Keratinocyte (primary cell): ENCODE data around the gene METTL22. TPM values are rescaled to one million over a fixed set of nuclear protein-coding genes. Genes with fewer than 3 reads are reported as not detected.

ENCODE experiments used
- DNase-seq: peaks from one replicate; pipeline ENCODE4 v3.0.0-alpha.2; 2011; ENCODE audit warnings: low read depth, missing footprints, low spot score
- FAIRE-seq: peaks from 2 replicates; lab custom pipeline; 2011; peaks lifted over from hg19 to GRCh38; lab: Jason Lieb, UNC
- H2AFZ ChIP-seq: 2 replicates; pipeline ENCODE4 v1.6.0; 2012; ENCODE audit warnings: low read length, control low read depth, inconsistent platforms; ENCODE audit not compliant: control insufficient read depth
- H3K27ac ChIP-seq: 2 replicates; pipeline ENCODE4 v1.5.1; 2011; ENCODE audit warnings: low read length; ENCODE audit not compliant: control insufficient read depth, insufficient read depth
- H3K27me3 ChIP-seq: 3 replicates; pipeline ENCODE4 v1.6.0; 2011; ENCODE audit warnings: low read length; ENCODE audit not compliant: control insufficient read depth, insufficient read depth; ENCODE audit errors: extremely low read depth
- H3K36me3 ChIP-seq, 2 experiments: 2 replicates in 1 of 2; 3 replicates in 1 of 2; pipeline ENCODE4 v1.5.1; 2011; ENCODE audit warnings: low read length in 2 of 2, mild to moderate bottlenecking in 1 of 2; ENCODE audit not compliant: control insufficient read depth in 2 of 2, insufficient read depth in 2 of 2; ENCODE audit errors: extremely low read depth in 1 of 2
- H3K4me1 ChIP-seq: 3 replicates; pipeline ENCODE4 v1.5.1; 2011; ENCODE audit warnings: low read length; ENCODE audit not compliant: control insufficient read depth, insufficient read depth; ENCODE audit errors: extremely low read depth
- H3K4me2 ChIP-seq: 3 replicates; pipeline ENCODE4 v1.6.0; 2011; ENCODE audit warnings: low read depth, low read length; ENCODE audit not compliant: control insufficient read depth, insufficient read depth; ENCODE audit errors: extremely low read depth
- H3K4me3 ChIP-seq, 3 experiments: fragments of 200-600 bp in 1 of 3; sonication (generic) in 1 of 3; 2 replicates in 2 of 3; 3 replicates in 1 of 3; pipeline ENCODE4 v1.5.1; 2011 to 2016; ENCODE audit warnings: low read length in 3 of 3, mild to moderate bottlenecking in 3 of 3, control low read depth in 2 of 3, inconsistent platforms in 1 of 3, low read depth in 1 of 3, mixed read lengths in 1 of 3, mixed run types in 1 of 3, moderate library complexity in 1 of 3; ENCODE audit not compliant: control insufficient read depth in 2 of 3, insufficient read depth in 2 of 3; ENCODE audit errors: extremely low read depth in 1 of 3
- H3K79me2 ChIP-seq: 2 replicates; pipeline ENCODE4 v1.6.0; 2012; ENCODE audit warnings: low read length; ENCODE audit not compliant: control insufficient read depth, insufficient read depth
- H3K9ac ChIP-seq: 3 replicates; pipeline ENCODE4 v1.6.0; 2011; ENCODE audit warnings: low read length; ENCODE audit not compliant: control insufficient read depth, insufficient read depth; ENCODE audit errors: extremely low read depth
- H3K9me1 ChIP-seq: 3 replicates; pipeline ENCODE4 v1.6.0; 2011; ENCODE audit warnings: low read length; ENCODE audit not compliant: control insufficient read depth, insufficient read depth; ENCODE audit errors: extremely low read depth
- H3K9me3 ChIP-seq: 2 replicates; pipeline ENCODE4 v1.5.1; 2012; ENCODE audit warnings: low read depth, low read length; ENCODE audit not compliant: control insufficient read depth
- H4K20me1 ChIP-seq: 3 replicates; pipeline ENCODE4 v1.6.0; 2011; ENCODE audit warnings: low read length; ENCODE audit not compliant: control insufficient read depth, insufficient read depth; ENCODE audit errors: extremely low read depth
- CTCF ChIP-seq, 3 experiments: IDR thresholded peaks in 1 of 3; conservative IDR thresholded peaks in 1 of 3; optimal IDR thresholded peaks in 1 of 3; 2 replicates in 2 of 3; 3 replicates in 1 of 3; pipeline versions ENCODE3 to v1.5.1; 2011; ENCODE audit warnings: low read length in 3 of 3, mild to moderate bottlenecking in 3 of 3, moderate library complexity in 2 of 3, control low read depth in 1 of 3, inconsistent platforms in 1 of 3; ENCODE audit not compliant: insufficient read depth in 2 of 3; ENCODE audit errors: extremely low read depth in 1 of 3
- EZH2 ChIP-seq: IDR thresholded peaks from one replicate; pipeline ENCODE4 v1.6.1; 2012; ENCODE audit warnings: inconsistent platforms, mild to moderate bottlenecking, low read length, moderate library complexity
- dilution Hi-C: fragments of 300-500 bp; cut with MboI; formaldehyde crosslinking; loops from one replicate; pipeline ENCODE4 v1.7.0; 2020; ENCODE audit warnings: low sequenced_read_pairs; ENCODE audit not compliant: extremely low pct_ligation_motif_present
- polyA plus RNA-seq, 5 experiments: library from polyadenylated mRNA; depleted of rRNA in 3 of 5; stranded (reverse) in 3 of 5; stranded (forward) in 1 of 5; unstranded in 1 of 5; fragments of >200 nt; gene quantifications; 1 replicate in 1 of 5; 2 replicates in 3 of 5; 3 replicates in 1 of 5; pipeline versions ENCODE4 v1.2.1 to v1.2.3, GENCODE V29; 2011 to 2012; ENCODE audit warnings: missing spikeins in 2 of 5, low read depth in 1 of 5, low replicate concordance in 1 of 5

Gene METTL22
- polyA plus RNA-seq, 1 donor (not counting 4 experiments of a cell fraction or from before 2014, with no cell fraction given), result 31.1 TPM

GRCh38 chr16:8594149-8594666 lies 27.3 kb upstream of the METTL22 start:
- H3K27ac ChIP-seq, result peak overlapping the region; percentile 39
- H4K20me1 ChIP-seq, result no peaks in the 10 kb centered on the region
- H3K79me2 ChIP-seq, result no peaks in the 10 kb centered on the region
- peak; percentile 35 for DNase-seq
- H3K4me1 ChIP-seq, result peaks cover 9% of the 10 kb centered on the region
- H3K27me3 ChIP-seq, result peaks cover 19% of the 10 kb centered on the region
- H3K9me1 ChIP-seq, result no peaks in the 10 kb centered on the region
- H3K4me2 ChIP-seq, result peak overlapping the region; percentile 62
- no peaks in the 10 kb centered on the region for H3K36me3 ChIP-seq
- FAIRE-seq, result no peak
- dilution Hi-C loops, result no loop called here
- peak overlapping the region; percentile 14 for H3K9ac ChIP-seq
- H3K9me3 ChIP-seq, result peaks cover 3% of the 10 kb centered on the region
- peak overlapping the region; percentile 22 for H2AFZ ChIP-seq
- TF ChIP-seq EZH2 (no peak), CTCF (optimal IDR thresholded peaks at IDR 0.05 in 1 of 3, IDR thresholded peaks at IDR 0.05 in 1 of 3, conservative IDR thresholded peaks at IDR 0.05 in 1 of 3; ENCODE audit: extremely low read depth in 1 of 3, insufficient read depth in 2 of 3, low read length in 3 of 3) (peak in 1 of 3 experiments; percentile 18)
- H3K4me3 ChIP-seq, result no peak overlapping the region

GRCh38 chr16:8595783-8596182 lies 25.7 kb upstream of the METTL22 start:
- Histone ChIP-seq H3K9me3 (peaks cover 3% of the 10 kb centered on the region), H3K9ac (no peak overlapping the region), H3K36me3 (no peaks in the 10 kb centered on the region), H2AFZ (no peak overlapping the region), H3K4me3 (no peak overlapping the region), H3K9me1 (no peaks in the 10 kb centered on the region), H3K4me2 (no peak overlapping the region), H3K27ac (no peak overlapping the region), H3K27me3 (peaks cover 3% of the 10 kb centered on the region), H3K79me2 (no peaks in the 10 kb centered on the region), H3K4me1 (peaks cover 9% of the 10 kb centered on the region), H4K20me1 (no peaks in the 10 kb centered on the region)
- TF ChIP-seq CTCF (optimal IDR thresholded peaks at IDR 0.05 in 1 of 3, IDR thresholded peaks at IDR 0.05 in 1 of 3, conservative IDR thresholded peaks at IDR 0.05 in 1 of 3; ENCODE audit: extremely low read depth in 1 of 3, insufficient read depth in 2 of 3, low read length in 3 of 3), result no peak
- DNase-seq (no peak), FAIRE-seq (no peak)
- dilution Hi-C loops, result no loop called here
